RWPE2 (cell line): ENCODE data around the gene MYL5.

Experiments used
- ATAC-seq: fragments of 200-7000 bp; cut with Tn5 transposase; 3 replicates; pipeline ENCODE4 v1.9.1; 2021; ENCODE audit warnings: low read depth
- DNase-seq: peaks from one replicate; pipeline ENCODE4 v3.0.0-alpha.2; 2020; ENCODE audit warnings: low spot score
- H3K27ac ChIP-seq: fragments of 450-650 bp; 2 replicates; pipeline ENCODE4 v1.5.1; 2017; ENCODE audit warnings: mild to moderate bottlenecking; ENCODE audit not compliant: poor library complexity, severe bottlenecking
- H3K27me3 ChIP-seq: fragments of 250-450 bp; sonication (Bioruptor Pico); 2 replicates; pipeline ENCODE4 v1.5.1; 2021; ENCODE audit warnings: mild to moderate bottlenecking, moderate library complexity; ENCODE audit not compliant: insufficient read depth, poor library complexity, severe bottlenecking
- H3K36me3 ChIP-seq: fragments of 250-450 bp; sonication (Bioruptor Pico); 2 replicates; pipeline ENCODE4 v1.5.1; 2020; ENCODE audit warnings: low read depth, mild to moderate bottlenecking, moderate library complexity
- H3K4me1 ChIP-seq: fragments of 250-450 bp; sonication (Bioruptor Pico); 2 replicates; pipeline ENCODE4 v1.5.1; 2021; ENCODE audit warnings: mild to moderate bottlenecking, moderate library complexity; ENCODE audit not compliant: insufficient read depth, poor library complexity, severe bottlenecking
- H3K4me3 ChIP-seq: fragments of 250-450 bp; sonication (Bioruptor Pico); 2 replicates; pipeline ENCODE4 v1.5.1; 2021; ENCODE audit warnings: mild to moderate bottlenecking, moderate library complexity; ENCODE audit not compliant: severe bottlenecking
- H3K9me3 ChIP-seq: fragments of 250-450 bp; sonication (Bioruptor Pico); 2 replicates; pipeline ENCODE4 v1.5.1; 2021; ENCODE audit warnings: mild to moderate bottlenecking, moderate library complexity; ENCODE audit not compliant: severe bottlenecking
- TF ChIP-seq, protein P1 (sequence below): fragments of 450-650 bp; IDR thresholded peaks from one replicate; pipeline ENCODE4 v1.5.1; 2017; ENCODE audit warnings: mild to moderate bottlenecking, moderate library complexity; ENCODE audit not compliant: poor library complexity, severe bottlenecking

The MYL5 gene

DNA sequence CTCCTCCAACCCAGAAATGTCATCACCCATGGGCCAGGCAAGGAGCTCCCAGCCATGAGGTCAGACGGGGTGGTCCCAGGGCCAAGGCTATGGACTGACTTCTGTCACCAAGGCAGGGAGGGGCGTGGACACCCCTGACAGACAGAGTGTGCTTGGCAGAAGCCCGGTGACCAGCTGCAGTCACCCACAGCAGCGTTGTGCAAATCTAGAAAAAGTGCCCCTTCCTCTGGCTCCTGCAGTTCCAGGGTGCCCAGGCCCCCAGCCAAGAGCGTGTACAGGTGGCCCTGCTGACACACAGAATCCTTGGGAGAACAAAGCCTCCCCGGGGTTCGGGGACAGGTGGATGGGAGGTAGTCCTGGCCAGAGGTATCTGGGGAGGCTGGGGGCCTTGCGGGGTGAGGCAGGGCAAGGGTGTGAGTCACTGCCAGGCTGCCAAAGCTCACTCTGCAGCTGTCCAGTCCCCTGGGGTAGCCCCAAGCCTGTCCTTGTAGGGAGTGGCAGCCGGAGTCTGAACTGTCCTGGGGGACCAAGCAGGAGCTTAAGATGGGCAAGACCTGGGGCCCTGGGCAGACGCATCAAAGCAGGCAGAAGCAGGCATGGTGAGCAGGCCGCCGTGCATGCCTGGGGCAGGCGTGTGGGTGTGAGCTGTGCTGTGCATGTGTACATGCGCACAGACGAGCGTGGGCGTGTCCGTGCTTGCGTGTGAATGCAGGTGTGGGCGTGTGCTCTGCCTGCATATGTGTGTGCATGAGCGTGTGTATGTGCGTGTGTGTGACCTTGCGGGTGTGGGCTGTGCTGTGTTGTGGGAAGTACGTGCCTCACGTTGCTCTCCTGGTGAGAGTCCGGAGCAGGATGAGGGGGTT is 3.3 kb downstream of the MYL5 start:
- Histone ChIP-seq H3K4me1 (peaks cover 12% of the 10 kb centered on the region), H3K9me3 (no peaks in the 10 kb centered on the region), H3K4me3 (no peak overlapping the region), H3K36me3 (peaks cover 6% of the 10 kb centered on the region), H3K27ac (peak overlapping the region; percentile 9), H3K27me3 (no peaks in the 10 kb centered on the region)
- TF ChIP-seq, protein P1, sequence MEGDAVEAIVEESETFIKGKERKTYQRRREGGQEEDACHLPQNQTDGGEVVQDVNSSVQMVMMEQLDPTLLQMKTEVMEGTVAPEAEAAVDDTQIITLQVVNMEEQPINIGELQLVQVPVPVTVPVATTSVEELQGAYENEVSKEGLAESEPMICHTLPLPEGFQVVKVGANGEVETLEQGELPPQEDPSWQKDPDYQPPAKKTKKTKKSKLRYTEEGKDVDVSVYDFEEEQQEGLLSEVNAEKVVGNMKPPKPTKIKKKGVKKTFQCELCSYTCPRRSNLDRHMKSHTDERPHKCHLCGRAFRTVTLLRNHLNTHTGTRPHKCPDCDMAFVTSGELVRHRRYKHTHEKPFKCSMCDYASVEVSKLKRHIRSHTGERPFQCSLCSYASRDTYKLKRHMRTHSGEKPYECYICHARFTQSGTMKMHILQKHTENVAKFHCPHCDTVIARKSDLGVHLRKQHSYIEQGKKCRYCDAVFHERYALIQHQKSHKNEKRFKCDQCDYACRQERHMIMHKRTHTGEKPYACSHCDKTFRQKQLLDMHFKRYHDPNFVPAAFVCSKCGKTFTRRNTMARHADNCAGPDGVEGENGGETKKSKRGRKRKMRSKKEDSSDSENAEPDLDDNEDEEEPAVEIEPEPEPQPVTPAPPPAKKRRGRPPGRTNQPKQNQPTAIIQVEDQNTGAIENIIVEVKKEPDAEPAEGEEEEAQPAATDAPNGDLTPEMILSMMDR = no peak
- DNase-seq = no peak
- ATAC-seq = peak; percentile 59

DNA sequence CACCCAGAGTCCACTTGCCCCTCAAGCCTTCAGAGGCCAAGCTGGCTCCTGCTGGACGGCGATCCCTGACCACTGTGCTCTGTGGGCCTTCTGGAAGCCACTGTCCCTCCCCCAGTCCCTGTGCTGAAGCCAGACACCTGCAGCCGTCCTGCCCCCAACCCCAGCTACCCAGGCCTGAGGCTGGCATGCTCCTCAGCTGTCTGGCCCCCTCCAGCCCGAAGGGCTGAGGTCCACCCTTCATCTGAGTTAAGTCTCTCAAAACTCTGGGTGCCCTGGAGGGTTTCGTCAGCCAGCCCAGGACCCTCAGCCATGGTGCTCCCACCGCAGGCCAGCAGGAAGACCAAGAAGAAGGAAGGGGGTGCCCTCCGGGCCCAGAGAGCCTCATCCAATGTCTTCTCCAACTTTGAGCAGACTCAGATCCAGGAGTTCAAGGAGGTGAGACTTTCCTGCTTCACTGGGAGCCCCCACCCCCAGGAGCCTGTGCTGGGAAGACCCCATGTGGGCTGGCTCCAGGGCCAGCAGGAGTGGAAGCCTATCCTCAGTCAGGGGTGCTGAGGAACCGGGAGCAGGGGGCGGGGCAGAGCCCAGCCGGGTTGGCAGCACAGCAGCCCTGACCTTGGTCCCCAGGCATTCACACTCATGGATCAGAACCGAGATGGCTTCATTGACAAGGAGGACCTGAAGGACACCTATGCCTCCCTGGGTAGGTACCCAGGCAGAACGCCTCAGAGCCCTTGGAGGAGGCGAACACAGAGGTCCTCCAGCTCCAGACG is 4.2 kb downstream of the MYL5 start:
- no peak for DNase-seq
- Histone ChIP-seq H3K36me3 (no peaks in the 10 kb centered on the region), H3K9me3 (no peaks in the 10 kb centered on the region), H3K4me3 (no peak overlapping the region), H3K27me3 (no peaks in the 10 kb centered on the region), H3K4me1 (peaks cover 12% of the 10 kb centered on the region), H3K27ac (peak overlapping the region; percentile 9)
- ATAC-seq = no peak
- TF ChIP-seq, protein P1 = no peak

DNA sequence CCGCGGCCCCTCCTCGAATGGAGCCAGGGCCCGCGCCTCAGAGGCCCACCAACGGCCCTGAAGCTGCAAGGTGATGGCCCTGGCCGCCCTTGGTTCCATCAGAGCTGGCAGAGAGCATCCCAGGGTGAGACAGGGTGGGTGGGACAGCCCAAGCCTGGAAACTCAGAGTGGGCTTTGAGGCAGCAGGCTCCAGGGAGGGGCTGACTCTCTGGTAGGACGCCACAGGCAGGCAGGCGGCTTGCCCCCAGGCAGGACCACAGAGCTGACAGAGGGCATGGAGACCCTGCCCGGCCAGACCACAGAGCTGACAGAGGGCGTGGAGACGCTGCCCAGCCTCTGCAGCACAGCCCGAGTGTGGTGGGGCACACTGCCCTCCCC is 4.8 kb downstream of the MYL5 start:
- ATAC-seq = no peak
- TF ChIP-seq, protein P1 = no peak
- no peak for DNase-seq
- Histone ChIP-seq H3K27ac (no peak overlapping the region), H3K4me1 (peaks cover 12% of the 10 kb centered on the region), H3K4me3 (no peak overlapping the region), H3K36me3 (no peaks in the 10 kb centered on the region), H3K27me3 (no peaks in the 10 kb centered on the region), H3K9me3 (no peaks in the 10 kb centered on the region)

DNA sequence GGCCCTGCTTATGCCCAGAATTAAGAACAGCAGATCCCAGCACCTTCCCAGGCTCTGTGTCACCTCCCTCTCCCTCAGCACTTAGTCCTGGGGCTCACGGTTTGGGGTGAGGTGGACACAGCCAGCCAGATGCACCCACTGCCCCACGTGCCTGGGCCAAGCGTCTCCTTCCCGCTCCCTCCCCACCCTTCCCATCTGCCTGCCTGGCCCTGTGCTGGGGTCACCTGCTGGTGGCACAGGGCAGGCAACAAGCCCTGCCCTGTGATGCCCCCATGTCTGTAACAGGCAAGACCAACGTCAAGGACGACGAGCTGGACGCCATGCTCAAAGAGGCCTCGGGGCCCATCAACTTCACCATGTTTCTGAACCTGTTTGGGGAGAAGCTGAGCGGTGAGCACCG is 5.3 kb downstream of the MYL5 start:
- DNase-seq = no peak
- no peaks in the 10 kb centered on the region for H3K36me3 ChIP-seq
- no peaks in the 10 kb centered on the region for H3K27me3 ChIP-seq
- no peak for ATAC-seq
- no peak overlapping the region for H3K27ac ChIP-seq
- TF ChIP-seq, protein P1 = no peak
- no peak overlapping the region for H3K4me3 ChIP-seq
- H3K9me3 ChIP-seq = no peaks in the 10 kb centered on the region
- peaks cover 12% of the 10 kb centered on the region for H3K4me1 ChIP-seq
